WI38 (cell line): ENCODE measurements around the gene SMYD3.
"Not testable (repeated sequence)": the region's sequence is repeated elsewhere in the genome, so short reads cannot be mapped to it uniquely, and the experiment has no call there.

Experiments
- H3K4me3 ChIP-seq: 2 replicates; pipeline ENCODE4 v1.5.1; 2011; ENCODE audit warnings: low read depth, mild to moderate bottlenecking, control low read depth, low read length
- TF ChIP-seq, protein P1 (sequence below): IDR thresholded peaks from 2 replicates; pipeline ENCODE4 v1.5.1; 2012; ENCODE audit warnings: low read depth, mild to moderate bottlenecking, control low read depth, low read length

The SMYD3 gene

DNA sequence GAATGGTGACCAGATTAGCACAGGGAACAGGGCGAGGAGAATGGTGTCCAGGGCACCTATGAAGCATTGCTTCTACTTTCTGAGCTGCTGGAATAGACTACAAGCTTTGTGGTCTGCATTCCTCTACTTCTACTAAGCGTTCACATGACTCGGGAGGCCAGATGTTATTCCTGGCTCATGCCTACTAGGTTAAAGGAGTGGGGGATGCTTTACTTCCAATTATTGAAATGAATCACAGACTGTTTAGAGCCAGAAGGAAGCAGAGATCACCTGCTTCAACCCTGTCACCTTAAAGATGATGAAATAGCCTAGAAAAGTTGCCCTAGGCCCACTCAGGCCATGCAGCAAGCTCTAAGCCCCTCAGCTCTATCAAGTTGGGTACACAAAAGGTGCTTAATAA is 718.8 kb downstream of the SMYD3 start:
- TF ChIP-seq, protein P1, sequence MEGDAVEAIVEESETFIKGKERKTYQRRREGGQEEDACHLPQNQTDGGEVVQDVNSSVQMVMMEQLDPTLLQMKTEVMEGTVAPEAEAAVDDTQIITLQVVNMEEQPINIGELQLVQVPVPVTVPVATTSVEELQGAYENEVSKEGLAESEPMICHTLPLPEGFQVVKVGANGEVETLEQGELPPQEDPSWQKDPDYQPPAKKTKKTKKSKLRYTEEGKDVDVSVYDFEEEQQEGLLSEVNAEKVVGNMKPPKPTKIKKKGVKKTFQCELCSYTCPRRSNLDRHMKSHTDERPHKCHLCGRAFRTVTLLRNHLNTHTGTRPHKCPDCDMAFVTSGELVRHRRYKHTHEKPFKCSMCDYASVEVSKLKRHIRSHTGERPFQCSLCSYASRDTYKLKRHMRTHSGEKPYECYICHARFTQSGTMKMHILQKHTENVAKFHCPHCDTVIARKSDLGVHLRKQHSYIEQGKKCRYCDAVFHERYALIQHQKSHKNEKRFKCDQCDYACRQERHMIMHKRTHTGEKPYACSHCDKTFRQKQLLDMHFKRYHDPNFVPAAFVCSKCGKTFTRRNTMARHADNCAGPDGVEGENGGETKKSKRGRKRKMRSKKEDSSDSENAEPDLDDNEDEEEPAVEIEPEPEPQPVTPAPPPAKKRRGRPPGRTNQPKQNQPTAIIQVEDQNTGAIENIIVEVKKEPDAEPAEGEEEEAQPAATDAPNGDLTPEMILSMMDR, result no peak
- no peak overlapping the region for H3K4me3 ChIP-seq

DNA sequence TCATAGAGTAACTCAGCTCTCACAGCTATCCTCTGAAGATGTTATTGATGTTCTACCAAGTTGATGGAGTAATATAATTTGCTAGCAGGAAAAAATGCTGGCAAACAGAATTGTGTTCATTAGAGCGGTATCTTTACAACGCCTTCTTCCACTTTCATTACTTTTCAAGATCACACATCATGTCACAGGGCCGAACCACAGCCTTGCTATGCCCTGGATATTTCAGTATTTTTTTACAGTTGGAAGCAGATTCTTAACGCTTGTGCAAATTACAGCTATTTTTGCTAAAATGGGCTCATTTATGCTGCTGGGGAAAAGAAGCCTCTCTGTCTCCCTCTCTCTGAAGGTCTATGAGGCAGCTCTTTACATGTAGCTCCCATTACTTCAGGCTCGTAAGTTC is 720.1 kb downstream of the SMYD3 start:
- TF ChIP-seq, protein P1, result no peak
- no peak overlapping the region for H3K4me3 ChIP-seq

DNA sequence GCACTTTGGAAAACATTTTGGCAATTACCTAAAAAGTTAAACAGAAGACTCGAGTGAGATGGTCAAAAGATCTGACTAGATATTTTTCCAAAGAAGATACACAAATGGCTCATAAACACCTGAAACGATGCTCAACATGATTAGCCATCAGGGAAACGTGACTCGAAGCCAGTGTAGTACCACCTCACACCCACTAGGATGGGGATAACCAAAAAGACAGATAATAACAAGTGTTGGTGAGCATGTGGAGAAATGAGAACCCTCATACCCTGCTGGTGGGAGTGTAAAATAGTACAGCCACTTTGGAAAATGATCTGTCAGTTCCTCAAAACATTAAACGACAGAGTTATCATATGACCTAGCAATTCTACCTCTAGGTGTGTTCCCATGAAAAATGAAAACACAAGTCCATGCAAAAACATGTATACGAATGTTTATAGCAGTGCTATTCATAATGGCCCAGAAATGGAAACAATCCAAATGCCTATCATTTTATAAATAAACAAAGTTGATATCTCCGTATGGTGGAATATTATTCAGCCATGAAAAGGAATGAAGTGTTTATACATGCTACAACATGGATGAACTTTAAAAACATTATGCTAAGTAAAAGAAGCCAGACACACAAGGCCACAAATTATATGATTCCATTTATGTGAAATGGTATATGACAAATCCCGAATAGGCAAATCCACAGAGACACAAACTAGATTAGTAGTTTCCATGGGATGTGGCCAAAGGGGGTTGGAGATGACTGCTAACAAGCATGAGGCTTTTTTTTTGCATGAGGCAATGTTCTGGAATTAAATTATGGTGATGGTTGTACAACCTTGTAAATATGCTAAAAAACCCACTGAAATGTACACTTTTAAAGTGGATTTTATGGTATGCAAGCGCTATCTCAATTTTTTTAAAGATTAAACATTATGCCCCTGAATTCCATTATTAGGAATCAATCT is 727.0 kb downstream of the SMYD3 start:
- TF ChIP-seq, protein P1, result no peak
- no peak overlapping the region for H3K4me3 ChIP-seq

DNA sequence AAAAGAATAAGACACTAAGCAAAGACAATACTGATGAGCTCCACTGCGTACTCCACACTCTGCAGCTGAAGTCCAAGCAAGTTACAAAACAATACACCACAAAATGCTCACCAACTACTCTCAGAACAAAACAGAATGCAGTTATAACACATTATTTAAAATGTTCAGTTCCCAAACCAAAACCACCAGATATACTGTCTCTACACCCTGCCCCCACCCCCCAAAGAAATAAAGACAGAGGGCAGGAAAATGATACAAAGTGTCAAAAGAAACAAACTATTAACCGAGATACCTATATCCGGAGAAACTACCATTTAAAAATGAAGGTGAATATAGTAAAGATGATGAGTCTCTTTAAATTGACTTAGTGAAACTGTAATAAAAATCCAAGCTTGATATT is 729.3 kb downstream of the SMYD3 start:
- TF ChIP-seq, protein P1, result no peak
- no peak overlapping the region for H3K4me3 ChIP-seq

DNA sequence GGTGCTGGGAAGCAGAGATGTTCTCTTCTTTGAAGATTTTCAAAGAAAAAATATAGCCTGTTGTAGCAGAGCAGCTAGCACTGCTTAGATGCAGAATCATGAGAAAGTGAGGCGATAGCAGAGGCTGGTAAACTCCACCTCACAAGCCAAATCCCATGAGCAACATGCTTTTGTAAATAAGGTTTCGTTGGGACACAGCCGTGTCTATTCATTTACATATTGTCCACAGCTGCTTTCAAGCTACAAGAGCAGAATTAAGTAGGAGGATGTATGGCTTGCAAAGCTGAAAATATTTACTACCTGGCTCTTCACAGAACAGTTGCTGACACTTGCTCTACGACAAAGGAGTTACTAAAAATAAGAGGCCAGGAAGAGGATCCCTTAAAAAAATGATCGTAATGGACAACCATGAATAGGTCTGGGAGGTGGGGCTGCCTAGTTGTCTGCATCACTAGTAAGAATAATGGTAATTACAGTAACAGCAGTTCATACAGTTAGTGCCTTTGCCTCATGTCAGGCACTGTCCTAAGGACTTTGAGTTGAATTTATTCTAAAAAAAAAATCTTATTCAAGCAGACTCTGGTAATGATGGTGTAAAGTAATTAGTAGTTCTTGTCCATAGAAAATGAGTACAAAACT is 730.3 kb downstream of the SMYD3 start:
- no peak overlapping the region for H3K4me3 ChIP-seq
- TF ChIP-seq, protein P1, result no peak

DNA sequence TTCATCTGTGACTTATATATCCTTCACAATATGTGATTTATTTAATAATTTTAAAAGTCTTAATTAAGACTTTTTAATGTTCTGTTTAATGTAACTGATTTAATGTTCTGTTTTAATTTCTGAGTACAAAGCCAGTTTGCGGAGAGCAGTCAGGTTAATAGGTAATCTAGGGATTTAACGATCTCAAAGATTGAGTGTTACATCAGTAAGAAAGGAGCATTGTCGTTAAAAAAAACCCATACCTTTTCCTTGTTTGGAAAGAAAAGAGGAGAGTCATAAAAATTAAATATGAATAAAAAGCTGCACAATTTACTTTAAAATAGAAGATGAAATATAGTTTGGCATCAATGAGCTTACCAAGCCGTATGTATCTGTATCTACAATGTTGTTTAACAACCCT is 730.9 kb downstream of the SMYD3 start:
- H3K4me3 ChIP-seq, result no peak overlapping the region
- TF ChIP-seq, protein P1, result no peak

DNA sequence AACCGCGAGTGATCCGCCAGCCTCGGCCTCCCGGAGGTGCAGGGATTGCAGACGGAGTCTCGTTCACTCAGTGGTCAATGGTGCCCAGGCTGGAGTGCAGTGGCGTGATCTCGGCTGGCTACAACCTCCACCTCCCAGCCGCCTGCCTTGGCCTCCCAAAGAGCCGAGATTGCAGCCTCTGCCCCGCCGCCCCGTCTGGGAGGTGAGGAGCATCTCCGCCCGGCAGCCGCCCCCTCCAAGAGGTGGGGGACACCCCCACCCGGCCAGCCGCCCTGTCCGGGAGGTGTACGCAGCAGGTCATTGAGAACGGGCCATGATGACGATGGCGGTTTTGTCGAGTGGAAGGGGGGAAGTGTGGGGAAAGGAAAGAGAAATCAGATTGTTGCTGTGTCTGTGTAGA is 732.1 kb downstream of the SMYD3 start:
- not testable (repeated sequence) for H3K4me3 ChIP-seq
